Subcutaneous adipose tissue (tissue), 4 donors: ENCODE measurements around the gene DDX54. TPM values are rescaled to one million over a fixed set of nuclear protein-coding genes. Genes with fewer than 3 reads are reported as not detected.

Source experiments
- CTCF ChIP-seq: fragments of 450-650 bp; IDR thresholded peaks from one replicate; pipeline ENCODE4 v1.5.1; 2016; ENCODE audit warnings: low read depth, mild to moderate bottlenecking, control low read depth, antibody characterized with exemption, moderate library complexity
- total RNA-seq, 4 donors: library from RNA; depleted of rRNA; stranded (reverse); fragments of >200 nt; gene quantifications; one replicate each; pipeline ENCODE4 v1.1.0, GENCODE V29; 2016

Gene DDX54
- total RNA-seq, 4 donors from 2014 or later = 27.7 to 107 (median 46.2) TPM

- TF ChIP-seq CTCF = no peak
Observed at GRCh38 chr12:113208041-113208934, 23.0 kb upstream of the DDX54 start.

DNA sequence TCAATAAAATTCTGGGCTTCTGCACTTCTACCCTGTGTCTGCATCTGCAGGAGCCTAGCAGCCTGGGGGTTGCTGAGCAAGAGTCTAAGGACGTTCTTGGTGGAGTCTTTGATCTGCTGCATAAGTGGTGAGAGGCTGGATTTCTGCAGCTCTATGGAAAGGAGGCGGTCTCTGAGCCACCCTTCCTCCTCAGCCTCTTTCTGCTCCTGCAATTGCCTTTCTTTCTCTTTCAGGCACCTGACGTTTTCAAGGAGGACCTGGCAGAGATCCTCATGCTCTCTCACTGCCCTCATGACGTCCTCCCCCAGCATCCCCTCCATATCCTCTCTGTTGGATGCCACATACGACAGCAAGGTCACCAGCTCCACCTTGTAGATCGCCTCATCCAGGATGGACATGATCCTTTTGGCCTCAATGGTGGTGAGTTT, 22.3 kb upstream of the DDX54 start:
- TF ChIP-seq CTCF = no peak

DNA sequence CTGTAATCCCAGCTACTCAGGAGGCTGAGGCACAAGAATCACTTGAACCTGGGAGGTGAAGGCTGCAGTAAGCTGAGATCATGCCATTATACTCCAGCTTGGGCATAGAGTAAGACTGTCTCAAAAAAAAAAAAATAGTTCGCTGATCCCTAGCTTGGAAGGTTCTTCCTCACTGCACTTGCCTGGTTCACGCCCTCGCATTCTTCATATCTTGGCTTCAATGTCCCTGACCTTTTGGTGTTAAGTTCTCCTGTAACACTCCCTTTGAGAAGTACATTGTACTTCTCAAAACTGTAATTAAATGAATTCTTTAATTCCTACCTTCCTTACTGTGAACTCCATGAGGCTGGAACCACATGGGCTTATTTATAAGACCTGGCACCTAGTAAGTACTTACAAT, 19.5 kb upstream of the DDX54 start:
- no peak for TF ChIP-seq CTCF

DNA sequence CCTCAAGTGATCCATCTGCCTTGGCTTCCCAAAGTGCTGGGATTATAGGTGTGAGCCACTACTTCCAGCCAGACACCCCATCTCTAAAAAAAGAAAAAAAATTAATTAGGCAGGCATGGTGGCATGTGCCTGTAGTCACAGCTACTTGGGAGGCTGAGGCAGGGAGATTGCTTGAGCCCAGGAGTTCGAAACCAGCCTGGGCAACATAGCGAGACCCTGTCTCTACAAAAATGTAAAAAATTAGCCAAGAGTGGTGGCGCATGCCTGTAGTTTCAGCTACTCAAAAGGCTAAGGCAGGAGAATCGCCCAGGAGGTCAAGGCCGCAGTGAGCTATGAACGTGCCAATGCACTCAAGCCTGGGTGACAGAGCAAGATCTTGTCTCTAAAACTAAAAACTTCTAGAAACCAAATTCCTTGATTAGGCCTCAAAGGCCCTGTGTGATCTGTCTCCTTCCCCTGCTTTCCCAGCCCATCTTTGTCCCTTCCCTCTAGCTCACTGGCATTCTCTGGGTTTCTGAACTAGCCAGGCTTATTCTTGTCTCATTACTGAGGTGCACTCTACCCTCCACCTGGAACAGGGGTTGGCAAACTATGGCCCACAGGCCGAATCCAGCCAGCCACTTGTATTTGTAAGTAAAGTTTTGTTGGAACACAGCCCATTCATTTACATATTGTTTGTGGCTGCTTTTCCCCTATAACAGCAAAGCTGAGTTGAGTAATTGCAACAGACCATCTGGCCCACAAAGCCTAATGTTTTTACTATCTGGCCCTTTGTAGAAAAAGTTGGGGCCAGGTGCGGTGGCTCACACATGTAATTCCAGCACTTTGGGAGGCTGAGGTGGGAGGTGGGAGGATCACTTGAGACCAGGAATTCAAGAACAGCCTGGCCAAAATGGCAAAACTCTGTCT, 18.8 kb upstream of the DDX54 start:
- no peak for TF ChIP-seq CTCF

- TF ChIP-seq CTCF = no peak
Observed at GRCh38 chr12:113202300-113203075, 17.2 kb upstream of the DDX54 start.

GRCh38 chr12:113201187-113202177, 16.2 kb upstream of the DDX54 start:
- TF ChIP-seq CTCF = no peak
